Stimulated activated naive CD4-positive, alpha-beta T cell treated with Interleukin-2 at 50 U/mL for 16 hours (primary cell): Measurements from ENCODE around the gene KYNU.
"Not testable (repeated sequence)": the region's sequence is repeated elsewhere in the genome, so short reads cannot be mapped to it uniquely, and the experiment has no call there.

Experiments
- DNase-seq: peaks from one replicate; lab custom pipeline; 2025; lab: John Stamatoyannopoulos, UW

KYNU gene

DNA sequence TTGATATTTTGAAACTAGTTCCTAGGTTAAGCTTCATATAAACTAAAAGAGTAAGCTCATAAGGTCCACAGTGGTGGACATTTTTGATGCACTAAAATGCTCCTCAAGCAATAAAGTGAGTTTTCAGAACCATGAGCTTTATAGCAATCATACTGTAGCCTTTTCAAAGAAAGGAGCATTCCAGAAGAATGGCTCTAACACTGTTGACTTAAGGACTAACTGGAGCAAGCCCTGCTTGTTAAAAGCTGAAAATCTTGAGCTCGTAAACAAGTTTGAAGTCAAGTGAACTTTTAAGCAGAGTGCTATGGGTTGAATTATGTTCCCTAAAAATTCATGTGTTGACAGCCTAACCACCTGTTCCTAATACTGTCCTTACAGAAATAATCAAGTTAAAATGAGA lies 38.0 kb downstream of the KYNU start:
- no peak for DNase-seq

GRCh38 chr2:142918624-142919023 lies 41.2 kb downstream of the KYNU start:
- no peak for DNase-seq

- DNase-seq, result no peak
Measured at GRCh38 chr2:142920571-142920970, 43.1 kb downstream of the KYNU start.

GRCh38 chr2:142926445-142926844 lies 49.0 kb downstream of the KYNU start:
- DNase-seq, result no peak

- no peak for DNase-seq
Measured at GRCh38 chr2:142930835-142931398, 53.5 kb downstream of the KYNU start.

DNA sequence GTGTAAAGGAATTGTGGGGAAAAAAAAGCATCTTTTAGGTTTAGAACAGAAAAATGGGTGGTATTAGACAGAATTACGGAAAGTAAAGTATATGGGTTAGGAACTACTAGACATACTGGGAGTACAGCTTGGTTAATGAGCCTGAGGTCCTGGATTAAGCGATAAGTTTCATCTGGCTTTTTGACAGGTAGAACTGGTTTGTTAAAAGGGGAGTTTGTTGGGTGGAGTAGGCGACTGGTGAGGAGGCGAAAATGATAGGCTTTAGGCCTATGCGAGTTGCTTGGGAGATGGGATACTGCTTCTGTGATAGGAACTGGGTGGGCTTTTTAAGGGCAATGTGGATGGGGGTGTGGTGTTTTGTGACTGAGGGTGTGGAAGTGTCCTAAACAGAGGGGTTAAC lies 56.5 kb downstream of the KYNU start:
- no peak for DNase-seq

- DNase-seq, result no peak
Measured at GRCh38 chr2:142935563-142936089, 58.2 kb downstream of the KYNU start.

GRCh38 chr2:142936629-142937028 lies 59.2 kb downstream of the KYNU start:
- no peak for DNase-seq

- DNase-seq, result no peak
Measured at GRCh38 chr2:142937347-142937746, 59.9 kb downstream of the KYNU start.

DNA sequence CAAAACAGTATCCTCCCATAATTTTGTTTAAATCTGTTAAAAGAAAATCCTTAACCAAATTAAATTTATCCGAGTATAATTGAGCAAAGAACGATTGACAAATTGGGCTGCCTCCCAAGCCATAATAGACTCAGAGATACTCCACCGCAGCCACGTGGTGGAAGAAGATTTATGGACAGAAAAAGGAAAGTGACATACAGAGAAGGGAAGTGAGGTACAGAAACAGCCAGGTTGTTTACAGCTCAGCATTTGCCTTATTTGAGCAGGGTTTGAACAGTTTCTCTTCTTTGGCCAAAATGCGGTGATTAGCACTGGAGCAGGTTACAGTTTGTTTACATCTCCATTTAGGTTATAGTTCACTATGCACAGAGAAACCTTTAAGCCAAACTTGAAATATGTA lies 60.8 kb downstream of the KYNU start:
- no peak for DNase-seq

- DNase-seq, result no peak
Measured at GRCh38 chr2:142940606-142941223, 63.3 kb downstream of the KYNU start.

DNA sequence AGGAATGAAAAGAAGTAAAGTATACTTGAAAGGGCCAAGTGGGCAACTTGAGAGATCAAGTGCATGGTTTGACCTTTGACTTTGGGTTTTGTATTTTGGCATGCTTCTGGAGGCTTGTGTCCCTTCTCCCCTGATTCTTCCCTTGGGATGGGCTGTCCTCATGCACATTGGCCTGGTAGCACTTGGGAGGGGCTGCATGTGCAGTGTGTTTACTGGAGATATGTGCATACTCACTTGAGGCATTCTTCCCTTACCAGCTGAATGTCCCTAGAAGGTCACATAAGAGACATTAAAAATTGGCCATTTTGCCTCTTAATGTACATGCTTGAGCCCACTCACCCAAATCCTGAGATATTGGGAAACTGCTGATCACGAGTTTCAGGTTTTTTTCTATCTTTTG lies 65.2 kb downstream of the KYNU start:
- DNase-seq, result no peak

DNA sequence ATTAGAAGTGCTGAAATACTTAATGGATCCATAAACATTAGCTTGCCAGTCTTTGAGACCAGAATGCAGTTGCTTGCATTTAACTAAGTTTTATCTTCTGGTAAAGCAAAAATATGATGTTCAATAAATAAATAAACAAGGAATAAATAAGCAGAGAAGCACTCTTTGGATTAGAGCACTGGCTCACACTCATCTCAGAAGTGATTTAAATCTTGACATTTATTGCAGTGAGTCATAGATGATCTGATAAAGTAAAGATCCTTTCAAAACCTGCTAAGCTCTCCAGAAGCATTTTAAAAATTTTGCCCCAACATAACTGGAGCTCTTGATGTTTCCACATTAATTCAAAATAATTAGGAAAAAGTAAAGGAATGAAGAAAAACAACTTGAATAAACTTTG lies 66.8 kb downstream of the KYNU start:
- DNase-seq, result no peak

DNA sequence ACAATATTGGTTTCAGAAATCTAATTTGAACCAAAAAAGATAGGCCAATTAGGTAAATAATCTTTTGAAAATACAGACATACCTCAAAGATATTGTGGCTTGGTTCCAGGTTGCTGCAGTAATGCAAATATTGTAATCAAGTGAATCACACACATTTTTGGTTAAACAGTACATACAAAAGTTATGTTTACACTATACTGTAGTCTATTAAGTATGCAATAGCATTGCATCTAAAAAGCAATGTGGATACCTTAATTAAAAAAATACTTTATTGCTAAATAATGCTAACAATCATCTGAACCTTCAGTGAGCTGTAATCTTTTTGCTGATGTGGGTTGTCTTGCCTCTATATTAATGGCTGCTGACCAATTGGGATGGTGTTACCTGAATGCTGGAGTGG lies 67.3 kb downstream of the KYNU start:
- no peak for DNase-seq

GRCh38 chr2:142946941-142947340 lies 69.5 kb downstream of the KYNU start:
- DNase-seq, result no peak

DNA sequence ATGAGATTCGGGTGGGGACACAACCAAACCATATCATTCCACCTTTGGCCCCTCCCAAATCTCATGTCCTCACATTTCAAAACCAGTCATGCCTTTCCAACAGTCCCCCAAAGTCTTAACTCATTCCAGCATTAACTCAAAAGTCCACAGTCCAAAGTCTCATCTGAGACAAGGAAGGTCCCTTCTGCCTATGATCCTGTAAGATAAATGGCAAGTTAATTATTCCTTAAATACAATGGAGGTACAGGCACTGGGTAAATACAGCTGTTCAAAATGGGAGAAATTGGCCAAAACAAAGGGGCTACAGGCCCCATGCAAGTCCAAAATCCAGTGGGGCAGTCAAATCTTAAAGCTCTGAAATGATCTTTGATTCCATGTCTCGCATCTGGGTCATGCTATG lies 71.3 kb downstream of the KYNU start:
- DNase-seq, result not testable (repeated sequence)

- DNase-seq, result not testable (repeated sequence)
Measured at GRCh38 chr2:142950323-142950722, 72.9 kb downstream of the KYNU start.

DNA sequence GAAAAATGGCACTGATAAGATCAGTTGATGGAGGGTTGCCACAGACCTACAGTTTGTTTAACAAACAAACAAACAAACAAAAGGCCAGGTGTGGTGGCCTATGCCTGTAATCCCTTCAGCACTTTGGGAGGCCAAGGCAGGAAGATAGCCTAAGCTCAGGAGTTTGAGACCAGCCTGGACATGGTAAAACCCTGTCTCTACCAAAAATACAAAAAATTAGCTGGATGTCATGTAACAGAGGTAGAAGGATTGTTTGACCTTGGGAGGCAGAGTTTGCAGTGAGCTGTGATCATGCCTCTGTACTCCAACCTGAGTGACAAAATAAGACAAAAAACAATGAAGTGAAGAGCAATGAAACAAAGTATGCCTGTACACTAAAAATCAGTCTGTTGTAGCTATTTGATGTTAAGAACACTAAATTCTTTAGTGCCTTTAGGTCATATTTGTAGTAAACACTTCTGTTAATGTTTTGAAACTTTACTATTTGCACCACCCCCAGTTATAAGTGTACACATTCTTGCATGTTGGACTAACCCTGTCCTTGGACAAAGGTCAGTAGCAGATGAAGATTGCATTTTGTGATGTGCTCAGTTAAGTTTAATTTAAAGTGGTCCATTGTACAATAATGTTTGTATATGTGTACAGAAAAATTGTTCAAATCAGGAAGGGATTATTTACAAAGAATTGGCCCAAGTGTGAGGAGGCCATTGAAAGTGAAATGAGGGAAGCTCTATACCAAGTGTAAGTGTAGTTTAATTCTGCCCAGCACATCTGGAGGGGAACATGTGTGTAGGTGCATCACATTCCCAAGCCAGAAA lies 73.9 kb downstream of the KYNU start:
- DNase-seq, result no peak

DNA sequence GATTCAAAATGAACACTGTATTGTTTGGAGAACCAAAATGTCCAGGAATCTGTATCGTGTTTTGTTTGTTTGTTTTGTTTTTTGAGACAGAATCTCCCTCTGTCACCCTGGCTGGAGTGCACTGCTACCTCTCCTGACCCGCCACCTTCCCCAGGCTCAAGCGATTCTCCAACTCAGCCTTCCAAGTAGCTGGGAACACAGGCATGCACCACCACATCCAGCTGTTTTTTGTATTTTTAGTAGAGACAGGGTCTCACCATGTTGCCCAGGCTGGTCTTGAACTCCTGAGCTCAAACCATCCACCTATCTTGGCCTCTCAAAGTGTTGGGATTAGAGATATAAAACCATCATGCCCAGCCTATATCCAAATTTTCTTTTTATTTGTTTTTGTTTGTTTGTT lies 74.6 kb downstream of the KYNU start:
- DNase-seq, result no peak

DNA sequence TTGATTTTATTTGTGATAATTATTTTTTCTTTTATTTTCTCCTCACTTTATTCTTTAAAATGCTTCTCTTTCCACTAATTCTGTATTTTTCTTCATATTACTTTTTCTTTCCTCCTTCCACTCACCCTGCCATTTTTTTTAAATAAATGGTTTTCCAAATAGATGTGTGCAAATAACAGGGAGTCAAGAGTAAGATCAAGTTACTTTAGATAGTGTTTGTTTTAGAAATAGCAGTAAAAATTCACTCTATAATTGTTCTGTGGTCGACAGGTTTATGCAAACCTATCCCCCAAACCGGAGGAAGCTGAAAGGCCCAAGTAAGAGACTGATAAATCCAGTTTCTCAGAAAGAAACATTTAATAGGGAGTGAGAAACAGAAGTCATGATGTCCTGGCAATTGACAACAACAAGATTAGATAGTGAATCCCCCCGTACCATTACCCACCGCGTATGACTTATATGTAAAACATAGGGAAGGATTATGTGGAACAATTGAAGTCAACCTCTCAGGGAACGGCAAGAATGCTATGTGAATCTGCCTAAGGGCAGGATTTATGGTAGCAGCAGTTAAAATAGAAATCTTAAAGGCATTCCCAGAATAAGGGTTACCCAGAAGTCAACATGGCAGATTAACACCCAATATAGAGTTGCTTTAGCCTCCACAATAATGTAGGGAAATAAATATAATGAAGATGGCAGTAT lies 75.5 kb downstream of the KYNU start:
- no peak for DNase-seq

DNA sequence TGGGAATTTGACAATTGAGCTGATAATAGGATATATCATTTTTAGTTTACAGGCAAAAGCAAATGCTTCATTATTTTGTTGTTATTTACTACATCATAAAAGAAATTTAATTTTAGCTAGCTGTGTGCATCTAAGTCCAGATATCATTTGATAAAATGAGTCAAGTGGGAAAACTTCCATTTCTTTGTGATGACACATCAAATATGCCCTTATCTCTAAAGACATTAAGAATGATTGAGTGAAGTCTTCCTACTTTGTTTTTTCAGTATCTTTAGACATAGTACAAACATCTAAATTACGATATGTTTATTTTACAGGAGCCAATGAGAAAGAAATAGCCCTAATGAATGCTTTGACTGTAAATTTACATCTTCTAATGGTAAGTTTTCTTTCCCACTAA lies 77.0 kb downstream of the KYNU start:
- no peak for DNase-seq

DNA sequence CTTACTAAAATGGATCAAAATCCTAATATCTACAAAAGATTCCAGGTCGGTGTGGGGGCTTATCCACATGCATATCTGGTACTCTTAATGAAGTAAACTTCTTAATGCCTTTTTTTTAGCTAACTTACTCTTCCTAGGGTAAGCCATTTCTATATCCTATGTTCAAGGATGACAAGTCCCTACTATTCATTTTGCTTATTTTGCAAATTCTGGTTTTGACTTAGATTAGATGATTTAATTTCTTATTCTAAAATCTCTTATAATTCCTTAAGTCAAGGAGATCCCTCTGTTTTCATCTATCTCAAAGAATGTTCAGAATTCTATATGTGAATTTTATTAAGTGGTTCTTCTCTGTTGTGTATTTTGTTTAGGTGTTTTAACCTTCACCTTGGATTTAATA lies 79.7 kb downstream of the KYNU start:
- no peak for DNase-seq

DNA sequence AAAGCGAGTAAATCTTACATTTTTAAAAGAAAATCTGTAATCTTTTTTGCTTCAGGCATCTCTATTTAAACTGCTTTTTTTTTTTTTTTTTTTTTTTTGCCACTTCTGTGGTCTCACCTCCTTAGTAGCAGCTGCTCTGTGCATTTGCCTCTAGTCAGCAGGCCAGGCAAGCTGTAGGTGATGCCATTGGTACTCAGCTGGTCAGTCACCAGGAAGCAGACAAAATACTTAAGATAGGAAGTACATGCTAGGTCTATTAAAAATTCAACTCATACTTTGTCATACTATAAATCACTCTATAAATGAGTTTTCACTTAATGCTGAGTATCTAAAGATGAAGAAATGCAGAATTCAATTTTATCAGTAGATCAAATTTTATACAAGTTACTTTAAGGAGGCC lies 83.7 kb downstream of the KYNU start:
- no peak for DNase-seq
